GM21723 (cell line): ENCODE data around the gene BRINP2.

ENCODE experiments used
- ATAC-seq: cut with Tn5 transposase; IDR thresholded peaks from one replicate; pipeline ENCODE4 v1.9.1; 2021; ENCODE audit warnings: mild to moderate bottlenecking, moderate library complexity; ENCODE audit not compliant: unreplicated experiment

Gene BRINP2

DNA sequence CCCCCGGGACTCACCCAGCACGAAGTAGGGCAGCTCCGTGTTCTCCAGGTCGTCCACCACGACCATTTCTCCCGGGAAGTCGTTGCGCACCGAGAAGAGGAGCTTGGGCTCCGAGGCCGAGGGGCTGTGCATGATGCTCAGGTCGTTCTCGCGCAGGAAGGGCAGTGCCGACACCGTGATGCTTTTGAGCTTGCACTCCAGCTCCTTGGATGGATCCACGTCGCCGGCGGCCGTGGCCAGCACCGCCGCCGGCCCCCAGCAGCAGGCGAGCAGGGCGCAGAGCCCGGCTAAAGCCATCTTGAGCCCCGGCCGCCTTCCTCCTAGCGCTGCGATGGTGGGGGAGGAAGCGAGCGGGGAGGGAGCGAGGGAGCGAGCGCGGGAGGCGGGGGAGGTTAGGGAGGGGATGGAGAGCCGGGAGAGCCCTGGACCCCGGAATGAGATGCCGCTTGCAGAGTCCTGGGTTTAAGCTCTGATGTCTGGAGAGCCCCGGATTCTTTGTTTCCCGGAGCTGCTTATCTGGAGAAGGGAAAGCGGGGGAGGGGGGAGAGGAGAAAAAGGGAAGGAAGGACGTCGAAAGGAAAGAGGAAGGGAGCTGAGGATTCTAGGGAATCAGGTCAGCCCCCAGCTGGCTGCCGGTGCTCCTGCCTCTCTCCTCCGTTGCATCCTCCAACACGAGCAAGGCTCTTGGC is 6.2 kb upstream of the BRINP2 start, which contains the start of gene ASTN1:
Gene ASTN1, minus strand, starts transcription at position 333 of the 689 bp plus-strand sequence. Its CDS starts 36 bp downstream, at position 297.
- no peak for ATAC-seq

DNA sequence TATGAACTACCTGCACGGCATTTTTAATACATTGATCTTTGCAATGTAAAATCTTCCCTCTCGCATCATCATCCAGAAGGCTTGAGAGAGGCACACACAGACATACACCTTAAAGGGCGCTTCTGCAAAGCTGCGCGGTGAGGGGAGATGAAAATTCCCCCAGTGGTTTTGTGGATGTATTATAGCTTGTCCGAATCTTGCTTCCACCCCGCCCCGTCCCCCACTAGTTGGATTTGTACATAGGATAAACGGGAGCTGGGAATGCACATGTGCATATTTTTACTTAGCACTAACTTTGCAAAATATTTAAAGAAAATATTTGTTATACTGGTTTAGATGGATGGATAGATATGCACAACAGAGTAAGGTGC is 5.7 kb upstream of the BRINP2 start:
- no peak for ATAC-seq

DNA sequence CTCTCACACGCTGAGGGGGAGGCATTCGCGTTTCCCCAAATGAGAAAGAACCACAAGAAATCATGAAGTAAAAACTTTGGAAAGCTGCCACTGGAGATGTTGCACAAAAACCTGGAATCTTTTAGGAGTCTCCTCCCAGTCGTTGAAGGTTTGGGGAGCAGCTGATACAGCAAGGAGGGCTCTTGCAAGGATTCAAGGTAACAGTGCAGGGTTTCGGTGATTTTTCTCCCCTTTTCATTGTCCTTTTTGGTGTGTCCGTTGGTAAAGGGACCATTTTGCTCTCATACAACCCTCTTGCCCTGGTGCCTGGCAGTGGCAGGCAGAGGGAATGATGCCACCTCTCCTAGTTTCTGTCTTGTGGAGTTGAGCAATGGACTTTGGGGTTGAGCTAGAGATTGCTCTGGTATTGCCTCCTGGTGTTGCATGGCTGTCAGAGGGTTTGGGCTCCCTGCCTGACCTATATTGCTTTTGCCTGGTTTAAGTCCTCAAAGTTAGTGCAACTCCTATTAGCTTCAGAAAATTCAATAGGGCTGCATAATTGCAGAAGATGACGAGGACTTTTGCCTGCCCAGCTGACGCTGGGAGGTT is 872 bp downstream of the BRINP2 start:
- no peak for ATAC-seq

DNA sequence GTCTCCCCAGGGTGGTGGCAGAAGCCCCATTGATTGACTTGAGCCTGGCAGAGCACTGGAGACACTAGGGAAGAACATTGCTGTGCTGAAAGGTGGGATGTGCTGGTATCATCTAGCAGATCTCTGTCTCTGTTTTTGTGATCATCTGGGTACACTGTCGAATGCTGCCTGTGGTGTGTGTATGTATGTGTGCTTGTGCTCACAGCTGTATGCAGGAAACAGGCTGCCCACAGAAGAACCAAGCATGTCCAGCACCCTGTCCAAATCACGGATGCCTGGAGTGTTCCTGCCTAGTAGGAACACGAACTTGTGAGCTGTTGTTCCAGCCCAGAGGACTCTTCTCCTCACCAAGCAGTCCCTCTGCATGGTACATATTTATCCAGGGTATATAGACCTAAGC is 1.5 kb downstream of the BRINP2 start:
- no peak for ATAC-seq

DNA sequence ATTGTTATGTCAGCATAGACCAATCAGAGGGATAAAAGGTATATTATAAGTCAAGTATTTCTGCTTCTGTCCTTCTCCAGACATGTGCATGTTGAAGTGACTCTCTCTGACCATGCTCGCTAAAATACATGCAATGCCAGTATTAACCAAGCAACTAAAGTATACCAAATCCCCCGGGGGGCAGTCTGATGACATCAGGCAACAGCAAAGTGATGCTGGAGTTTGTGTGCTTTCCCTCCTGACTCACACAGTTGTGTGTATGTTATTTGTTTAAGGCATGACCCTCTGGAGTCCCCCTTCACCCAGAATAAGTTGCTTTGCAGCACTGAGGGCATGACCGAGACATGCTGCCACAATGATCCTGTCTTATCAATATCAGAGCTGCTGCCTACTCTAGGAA is 2.1 kb downstream of the BRINP2 start:
- ATAC-seq, result no peak

DNA sequence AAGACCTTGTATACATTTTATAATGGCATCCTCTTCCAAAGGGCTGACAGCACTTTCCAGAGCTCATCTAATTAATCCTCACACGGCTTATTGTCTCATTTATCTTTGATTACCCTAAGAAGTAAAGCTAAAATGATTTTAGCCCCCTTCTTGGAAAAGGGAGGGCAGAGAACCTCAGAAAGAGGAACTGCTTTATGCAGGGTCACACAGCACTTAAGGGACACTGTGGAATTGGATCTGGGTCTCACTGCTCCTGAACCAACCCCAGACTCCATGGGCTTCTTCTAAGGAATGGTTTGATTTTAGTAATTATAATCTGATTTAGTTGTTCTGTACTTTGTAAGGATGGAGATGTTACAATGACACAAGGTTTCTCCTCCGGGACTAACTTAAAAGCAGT is 3.2 kb downstream of the BRINP2 start:
- no peak for ATAC-seq

DNA sequence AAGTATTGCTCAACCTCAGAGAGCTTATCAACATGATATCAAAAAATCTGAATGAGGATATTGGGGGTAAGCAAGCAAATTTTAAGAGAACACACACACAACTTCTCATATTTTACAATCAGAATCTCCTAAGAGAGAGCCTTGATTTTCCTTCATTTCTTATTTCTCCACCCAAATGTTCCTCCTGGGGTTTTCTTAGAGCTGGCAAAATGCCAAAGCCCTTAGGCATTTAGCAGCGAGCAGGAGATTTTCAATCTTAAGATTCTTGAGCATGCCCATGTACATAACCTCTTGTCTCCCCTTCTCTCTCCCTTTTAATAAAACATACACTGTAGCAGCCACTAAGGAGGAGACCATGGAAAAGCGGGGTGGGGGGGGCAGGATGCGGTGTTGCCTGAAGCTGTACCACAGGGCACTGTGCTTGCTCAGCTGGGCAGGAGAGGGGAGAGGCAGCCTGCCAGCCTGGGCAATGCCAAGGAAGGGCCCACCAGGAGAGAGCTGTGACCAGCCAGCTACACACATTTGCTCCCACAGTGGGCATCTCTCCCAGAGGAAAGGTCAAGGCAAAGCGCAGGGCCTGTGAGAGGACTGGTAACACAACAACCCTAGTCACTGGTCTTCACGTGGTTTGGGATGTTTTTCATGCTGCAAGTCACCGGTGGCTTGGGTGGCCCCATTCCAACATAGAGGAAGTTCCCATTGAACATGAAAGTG is 4.3 kb downstream of the BRINP2 start:
- no peak for ATAC-seq

DNA sequence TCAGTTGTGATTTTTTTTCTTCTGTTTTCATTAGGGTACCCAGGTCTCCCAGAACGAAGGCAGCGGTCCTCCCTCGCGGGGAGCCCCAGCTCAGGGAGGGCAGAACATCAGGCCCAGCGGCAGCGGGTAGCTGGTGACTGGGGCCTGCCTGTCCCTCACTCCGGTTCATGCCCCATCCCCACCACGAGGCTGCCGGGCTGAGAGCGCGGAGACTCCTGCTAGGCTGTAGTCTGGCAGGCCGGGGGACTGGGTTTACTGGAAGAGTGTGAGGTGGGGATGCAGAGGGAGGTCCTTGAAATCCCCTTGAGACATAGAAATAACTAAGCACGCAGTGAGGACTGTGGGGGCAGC is 10.5 kb downstream of the BRINP2 start:
- ATAC-seq, result peak; percentile 41

DNA sequence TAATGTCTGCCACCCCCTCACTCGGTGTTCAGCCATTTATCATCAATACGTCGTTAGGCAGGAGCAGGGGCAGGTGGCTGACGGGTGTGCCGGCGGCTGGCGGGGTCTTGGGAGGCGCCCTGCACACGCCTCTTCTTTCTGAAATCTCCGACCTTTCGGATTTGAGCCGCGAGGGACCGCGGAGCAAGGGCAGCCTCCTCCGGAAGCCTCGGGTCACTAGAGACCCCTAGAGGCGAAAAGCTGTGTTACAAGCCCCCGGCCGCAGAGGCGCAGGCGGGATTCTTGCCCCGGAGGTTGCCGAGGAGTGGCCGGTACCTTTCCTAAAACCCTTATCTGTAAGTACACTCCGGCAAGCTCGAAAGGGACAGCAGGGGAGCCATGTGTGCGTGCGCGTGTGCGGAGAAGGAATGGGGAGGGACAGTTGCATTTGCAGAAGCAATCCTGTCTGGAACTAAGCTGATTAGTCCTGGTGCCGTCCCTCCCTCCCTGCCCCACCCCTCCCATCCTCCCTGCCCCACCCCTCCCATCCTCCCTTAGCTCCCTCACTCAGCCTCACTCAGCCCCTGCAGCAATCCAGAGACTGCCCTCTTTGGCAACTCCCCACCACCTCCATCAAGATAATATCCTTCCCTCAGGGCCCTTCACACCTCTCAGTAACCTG is 11.0 kb downstream of the BRINP2 start:
- ATAC-seq, result peak; percentile 96

DNA sequence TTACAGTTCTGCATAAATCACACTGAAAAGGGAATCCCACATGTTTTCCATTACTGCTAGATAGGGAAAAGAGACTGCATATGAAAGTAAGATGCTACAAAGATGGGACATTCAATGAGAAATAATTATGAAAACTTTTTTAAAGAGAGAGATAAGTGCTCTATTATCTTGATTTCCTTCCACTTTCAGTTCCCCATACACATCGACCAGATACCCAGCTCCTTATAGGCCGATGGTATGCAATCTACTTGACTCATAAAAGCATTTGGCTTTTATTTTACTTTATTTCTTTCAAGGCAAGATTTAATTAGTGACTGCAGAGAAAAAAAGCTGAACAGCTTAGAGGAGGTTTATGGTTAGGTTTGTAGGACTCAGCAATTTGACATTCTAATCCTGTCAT is 13.1 kb downstream of the BRINP2 start:
- ATAC-seq, result no peak

DNA sequence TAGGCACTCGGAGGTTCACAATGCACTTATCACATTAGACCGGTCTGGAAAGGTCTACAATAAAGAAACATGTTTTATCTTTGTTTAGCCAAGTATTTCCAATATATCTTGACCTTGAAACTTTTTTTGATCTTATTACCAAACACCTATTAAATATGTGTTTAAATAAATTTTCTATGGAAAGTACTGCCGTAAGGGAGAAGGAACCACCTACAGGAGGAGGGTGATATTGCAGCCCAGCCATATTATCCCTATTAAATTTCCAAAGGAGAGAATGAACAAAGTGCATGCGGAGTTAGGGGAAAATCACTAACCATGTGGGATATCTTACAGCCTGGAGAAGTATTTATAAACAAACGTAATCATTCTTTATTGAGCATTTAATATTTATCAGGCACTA is 14.5 kb downstream of the BRINP2 start:
- ATAC-seq, result no peak

DNA sequence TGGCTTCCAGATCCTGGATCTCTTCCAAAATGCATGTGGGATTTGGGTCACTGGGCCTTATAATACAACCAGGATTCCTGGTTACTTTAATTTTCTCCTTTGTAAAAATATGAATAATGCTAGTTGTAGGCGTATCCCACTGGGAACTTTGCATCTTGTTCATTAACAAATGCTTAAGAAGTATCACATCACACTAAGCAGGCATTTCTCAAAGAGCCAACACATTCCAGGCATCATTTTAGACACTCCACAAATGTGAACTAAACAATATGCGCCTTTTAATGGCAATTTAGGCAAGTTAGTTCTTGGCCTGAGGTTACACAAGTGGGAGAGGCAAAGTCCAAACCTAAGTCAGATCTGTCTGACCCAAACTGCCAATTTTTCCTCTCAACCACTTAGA is 15.9 kb downstream of the BRINP2 start:
- no peak for ATAC-seq

DNA sequence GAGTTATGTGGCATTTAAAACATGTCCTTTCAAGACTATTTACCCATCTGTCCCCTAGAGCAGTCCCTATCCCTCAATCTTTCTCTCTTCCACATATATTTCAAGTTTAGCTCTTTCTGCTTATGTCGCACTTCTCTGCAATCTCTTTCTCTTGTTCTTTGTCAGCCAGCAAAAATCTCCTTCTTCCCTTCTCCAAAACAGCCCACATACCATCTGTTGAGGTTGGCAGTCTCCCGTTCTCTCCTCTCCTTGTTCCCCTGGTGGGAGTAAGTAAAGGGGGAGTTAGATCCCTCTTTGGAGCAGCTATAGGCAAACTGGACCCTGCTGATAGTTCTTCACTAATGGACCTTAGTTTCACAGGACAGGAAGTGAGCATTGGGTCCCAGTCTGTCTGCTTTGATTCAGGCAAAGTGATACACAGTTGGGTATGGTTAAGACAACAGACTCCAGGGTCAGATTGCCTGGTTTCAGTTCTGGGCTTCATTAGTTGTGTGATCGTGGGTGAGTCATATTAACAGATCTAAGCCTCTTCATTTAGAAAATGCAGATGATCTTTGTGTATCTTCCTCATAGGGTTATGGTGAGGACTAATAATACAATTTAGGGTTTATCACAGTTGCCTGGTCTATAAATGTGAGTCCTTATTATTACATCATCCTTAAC is 19.7 kb downstream of the BRINP2 start:
- no peak for ATAC-seq

DNA sequence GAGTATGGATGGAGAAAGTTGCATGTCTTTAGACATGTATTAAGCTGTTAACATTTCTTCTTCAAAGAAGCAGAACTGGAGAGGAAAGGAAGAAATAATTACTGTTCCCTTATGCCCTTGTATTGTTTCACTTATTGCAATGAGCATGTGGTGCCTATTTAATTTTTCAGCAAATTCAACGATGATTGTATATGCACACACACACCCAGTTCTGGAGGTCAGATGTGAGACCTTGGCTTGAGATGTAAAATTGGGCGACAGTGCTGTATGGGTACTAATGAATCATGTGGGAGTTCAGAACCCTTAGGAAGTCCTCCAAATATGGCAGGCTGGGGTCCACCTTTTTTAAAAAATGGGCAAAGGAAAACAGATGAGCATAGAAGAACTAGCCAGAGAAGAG is 27.5 kb downstream of the BRINP2 start:
- no peak for ATAC-seq

DNA sequence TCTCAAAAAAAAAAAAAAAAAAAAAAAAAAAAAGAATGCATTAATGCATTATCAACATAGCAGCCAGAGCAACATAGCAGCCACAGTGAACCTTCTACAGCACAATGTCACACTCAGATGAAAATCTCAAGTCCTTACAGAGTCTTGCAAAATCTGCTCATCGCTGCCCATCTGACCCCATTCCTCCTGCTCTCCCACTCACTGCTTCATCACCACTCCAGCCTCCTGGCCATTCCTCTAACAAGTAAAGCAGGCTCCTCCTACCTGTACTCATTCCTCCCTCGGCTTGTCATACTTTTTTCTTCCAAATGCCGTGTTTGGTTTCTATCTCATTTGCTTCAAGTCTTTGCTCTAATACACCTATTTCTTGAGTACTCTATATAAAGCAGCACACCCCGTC is 29.5 kb downstream of the BRINP2 start:
- ATAC-seq, result no peak

DNA sequence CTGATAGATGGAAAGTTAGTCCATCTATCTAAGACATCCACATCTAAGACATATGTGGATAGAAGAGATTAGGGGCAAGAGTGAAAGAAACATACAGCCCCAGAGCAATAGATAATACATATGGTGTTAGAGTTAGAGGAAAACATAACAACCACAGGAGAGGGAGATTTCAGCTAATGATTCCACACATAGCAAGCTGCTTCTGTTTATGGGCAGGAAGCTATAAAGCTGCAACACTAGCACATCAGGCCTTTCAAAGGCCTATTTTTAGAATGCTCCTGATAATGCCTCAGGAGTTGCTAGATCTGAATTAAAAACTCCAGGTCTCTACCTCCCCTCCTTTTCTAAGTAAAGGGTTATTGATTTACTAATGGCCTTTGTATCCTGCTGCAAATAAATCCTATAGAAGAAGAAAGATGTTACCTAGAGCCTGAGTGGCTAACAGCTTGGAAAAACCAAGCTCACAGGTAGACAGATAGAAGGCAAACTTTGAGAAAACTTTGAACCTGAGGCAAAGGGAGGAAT is 36.1 kb downstream of the BRINP2 start:
- ATAC-seq, result no peak

DNA sequence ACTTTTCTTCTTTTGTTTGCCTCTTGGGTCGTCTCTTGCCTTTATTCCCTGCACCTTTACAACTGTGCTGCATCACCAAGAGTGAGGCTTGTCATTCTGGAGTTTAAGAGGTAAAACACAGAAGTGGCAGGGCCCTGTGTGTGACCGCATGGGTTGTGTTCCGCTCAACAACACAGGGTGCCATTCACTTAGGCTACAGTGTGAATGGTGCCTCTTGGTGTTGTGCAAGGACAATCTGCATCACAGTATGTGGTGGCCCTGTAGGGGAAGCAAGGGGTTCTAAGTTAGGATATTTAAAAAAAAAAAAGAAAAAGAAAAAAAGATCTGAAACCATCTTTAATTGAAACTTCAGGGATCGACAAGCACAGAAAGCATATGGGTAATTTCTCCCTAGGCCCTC is 38.2 kb downstream of the BRINP2 start:
- ATAC-seq, result no peak

DNA sequence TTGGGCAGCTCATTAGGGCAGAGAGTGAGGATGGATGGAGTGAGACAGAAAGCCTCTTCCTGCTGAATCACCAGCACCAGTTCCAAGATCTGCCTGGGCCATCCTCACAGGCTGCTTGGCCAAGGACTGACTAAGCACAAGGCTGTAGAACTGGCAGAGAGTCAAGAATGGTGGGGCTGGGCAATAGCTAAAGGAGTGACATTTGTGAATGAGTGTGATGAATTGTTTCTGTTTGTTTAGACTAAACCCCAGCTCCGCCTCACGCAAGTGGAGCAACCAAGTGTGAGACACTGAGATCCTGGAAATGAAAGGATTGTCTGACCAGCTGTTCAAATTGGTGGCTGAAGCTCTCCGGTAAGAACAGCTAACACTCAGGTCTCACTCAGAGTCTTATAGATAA is 38.6 kb downstream of the BRINP2 start:
- no peak for ATAC-seq

DNA sequence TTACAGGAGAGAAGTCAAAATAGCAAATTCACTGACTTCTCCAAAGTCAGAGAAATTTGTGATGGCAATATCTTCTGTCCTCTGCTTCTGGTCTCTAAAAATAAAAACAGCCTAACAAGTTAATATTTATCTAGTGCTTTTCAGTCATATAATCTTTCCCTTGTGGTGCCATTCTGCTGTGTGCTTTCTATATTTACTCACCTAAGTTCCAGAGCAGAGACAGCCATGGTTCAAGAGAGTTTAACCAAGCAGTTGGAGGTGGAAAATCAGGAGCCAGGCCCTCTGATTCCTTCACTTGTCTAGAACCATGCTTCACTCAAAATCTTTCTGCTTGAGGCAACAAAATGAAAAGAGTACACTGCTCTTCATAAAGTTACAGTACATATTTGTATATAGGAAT is 39.3 kb downstream of the BRINP2 start:
- no peak for ATAC-seq

DNA sequence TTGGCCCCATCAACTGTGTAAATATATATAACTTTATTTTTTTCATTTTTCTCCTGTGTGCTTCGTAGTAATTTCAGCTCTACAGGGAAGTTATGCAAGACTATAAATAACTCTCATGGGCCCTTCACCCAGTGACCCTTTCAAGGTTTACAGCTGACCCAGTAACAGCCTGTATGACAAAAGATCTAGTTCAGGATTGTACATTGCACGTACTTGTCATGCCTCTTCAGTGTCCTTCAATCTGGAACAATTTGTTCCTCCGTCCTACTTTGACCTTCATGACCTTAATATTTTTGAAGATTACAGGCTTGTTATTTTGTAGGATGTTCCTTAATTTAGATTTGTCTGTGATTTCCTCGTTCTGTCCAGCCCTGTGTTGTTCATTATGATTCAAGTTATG is 40.5 kb downstream of the BRINP2 start:
- no peak for ATAC-seq

DNA sequence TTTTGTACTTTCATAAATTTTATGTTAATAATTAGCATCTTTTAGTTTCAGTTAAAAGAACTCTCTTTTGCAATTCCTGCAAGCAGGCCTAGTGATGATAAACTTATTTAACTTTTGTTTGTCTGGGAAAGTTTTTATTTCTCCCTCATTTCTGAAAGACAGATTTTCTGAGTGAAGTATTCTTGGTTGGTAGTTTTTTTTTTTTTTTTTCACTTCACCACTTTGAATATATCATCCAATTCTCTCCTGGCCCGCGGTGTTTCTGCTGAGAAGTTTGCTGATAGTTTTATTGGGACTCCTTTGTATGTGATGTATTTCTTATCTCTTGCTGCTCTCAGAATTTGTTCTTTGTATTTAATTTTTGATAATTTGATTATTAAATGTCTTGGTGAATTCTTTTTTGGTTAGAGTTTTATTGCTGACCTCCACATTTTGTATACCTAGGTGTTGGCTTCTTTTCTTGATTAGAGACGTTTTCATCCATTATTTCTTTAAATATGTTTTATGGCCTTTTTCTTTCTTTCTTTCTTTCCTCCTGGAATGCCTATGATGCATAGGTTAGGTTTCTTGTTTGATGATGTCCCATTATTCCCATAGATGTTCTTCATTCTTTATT is 45.9 kb downstream of the BRINP2 start:
- ATAC-seq, result no peak
